Measurements from ENCODE around the gene COA7. TPM values are rescaled to one million over a fixed set of nuclear protein-coding genes. Genes with fewer than 3 reads are reported as not detected.

COA7 gene
- total RNA-seq = 7.9 and 13.3 TPM in 2 replicates

GRCh38 chr1:52697795-52698674 is at the start of gene COA7:
TSS of gene COA7 (minus strand) at chr1:52698347. CDS start at chr1:52698326, 21 bp downstream.

GRCh38 chr1:52726265-52727113 is 28.3 kb upstream of the COA7 start, which contains the start of gene ZYG11B:
TSS of gene ZYG11B (plus strand) at chr1:52726453. CDS start at chr1:52726654, 201 bp downstream.

Other genes starting within 250 kb of the COA7 start
- gene TUT4, start 145.3 kb downstream of the COA7 start, total RNA-seq = 14.5 and 22.4 TPM in 2 replicates
- gene GPX7, start 96.0 kb downstream of the COA7 start, total RNA-seq = 13.5 and 13.6 TPM in 2 replicates
- gene SHISAL2A, start 65.2 kb downstream of the COA7 start, total RNA-seq = not detected in 2 replicates
- gene ZYG11B, start 28.1 kb upstream of the COA7 start, total RNA-seq = 30.0 and 37.4 TPM in 2 replicates
- under 0.01 and 0.33 TPM in 2 replicates for gene ZYG11A, start 144.4 kb upstream of the COA7 start, total RNA-seq
- 3.0 and 4.6 TPM in 2 replicates for gene ECHDC2, start 223.4 kb upstream of the COA7 start, total RNA-seq
- gene SCP2, start 228.9 kb upstream of the COA7 start, total RNA-seq = 134 and 159 TPM in 2 replicates